ENCODE measurements around the gene TSKU.
A peak's percentile ranks its signal among the peaks of the same experiment; 100 is the strongest.

TSKU gene

GRCh38 chr11:76771446-76772099, 11.6 kb upstream of the TSKU start:
- DNase-seq, result no peak

- DNase-seq, result no peak
Measured at GRCh38 chr11:76772100-76772782, 10.9 kb upstream of the TSKU start.

- DNase-seq, result no peak
Measured at GRCh38 chr11:76772783-76773106, 10.4 kb upstream of the TSKU start.

- peak; percentile 56 for DNase-seq
Measured at GRCh38 chr11:76773921-76774361, 9.2 kb upstream of the TSKU start.

- peak; percentile 39 for DNase-seq
Measured at GRCh38 chr11:76776472-76776871, 6.7 kb upstream of the TSKU start.

- no peak for DNase-seq
Measured at GRCh38 chr11:76777305-76777704, 5.9 kb upstream of the TSKU start.

GRCh38 chr11:76777876-76778275, 5.3 kb upstream of the TSKU start:
- no peak for DNase-seq

- no peak for DNase-seq
Measured at GRCh38 chr11:76778874-76779273, 4.3 kb upstream of the TSKU start.

GRCh38 chr11:76781046-76781801, 1.9 kb upstream of the TSKU start:
- no peak for DNase-seq

GRCh38 chr11:76781807-76782530, 1.2 kb upstream of the TSKU start:
- peak; percentile 44 for DNase-seq

- peak; percentile 99 for DNase-seq
Measured at GRCh38 chr11:76782531-76783293, 444 bp upstream of the TSKU start.

- peak; percentile 74 for DNase-seq
Measured at GRCh38 chr11:76783896-76784813, 999 bp downstream of the TSKU start.

- no peak for DNase-seq
Measured at GRCh38 chr11:76785513-76785912, 2.4 kb downstream of the TSKU start.

- DNase-seq, result no peak
Measured at GRCh38 chr11:76786016-76786415, 2.9 kb downstream of the TSKU start.

GRCh38 chr11:76786441-76787014, 3.4 kb downstream of the TSKU start:
- no peak for DNase-seq

- DNase-seq, result no peak
Measured at GRCh38 chr11:76787271-76787670, 4.1 kb downstream of the TSKU start.

- DNase-seq, result no peak
Measured at GRCh38 chr11:76787911-76788596, 4.9 kb downstream of the TSKU start.

- DNase-seq, result peak; percentile 37
Measured at GRCh38 chr11:76788661-76789442, 5.7 kb downstream of the TSKU start.

GRCh38 chr11:76789443-76789719, 6.2 kb downstream of the TSKU start:
- no peak for DNase-seq

GRCh38 chr11:76790251-76790650, 7.1 kb downstream of the TSKU start:
- no peak for DNase-seq
